ENCODE measurements around the gene PML.
"Not testable (repeated sequence)": the region's sequence is repeated elsewhere in the genome, so short reads cannot be mapped to it uniquely, and the experiment has no call there.

The PML gene

GRCh38 chr15:73959801-73960200 lies 34.7 kb upstream of the PML start:
- no peak for DNase-seq

- DNase-seq, result not testable (repeated sequence)
These were observed 33.9 kb upstream of the PML start for GRCh38 chr15:73960472-73961070.

GRCh38 chr15:73962433-73962832 lies 32.1 kb upstream of the PML start:
- no peak for DNase-seq

- DNase-seq, result peak; percentile 67
These were observed 29.8 kb upstream of the PML start for GRCh38 chr15:73964736-73965093.

- no peak for DNase-seq
These were observed 29.3 kb upstream of the PML start for GRCh38 chr15:73965094-73965757.

GRCh38 chr15:73965758-73966113 lies 28.8 kb upstream of the PML start:
- DNase-seq, result no peak

GRCh38 chr15:73968461-73968860 lies 26.1 kb upstream of the PML start:
- DNase-seq, result no peak

- DNase-seq, result no peak
These were observed 25.3 kb upstream of the PML start for GRCh38 chr15:73969151-73969759.

- peak; percentile 58 for DNase-seq
These were observed 21.4 kb upstream of the PML start for GRCh38 chr15:73972984-73973682.

GRCh38 chr15:73973683-73974200 lies 20.8 kb upstream of the PML start:
- DNase-seq, result not testable (repeated sequence)

- not testable (repeated sequence) for DNase-seq
These were observed 18.9 kb upstream of the PML start for GRCh38 chr15:73975440-73976125.

- no peak for DNase-seq
These were observed 15.6 kb upstream of the PML start for GRCh38 chr15:73978896-73979295.

GRCh38 chr15:73979636-73980035 lies 14.9 kb upstream of the PML start:
- no peak for DNase-seq

- DNase-seq, result no peak
These were observed 12.7 kb upstream of the PML start for GRCh38 chr15:73981761-73982221.

GRCh38 chr15:73982222-73982962 lies 12.1 kb upstream of the PML start:
- no peak for DNase-seq

- DNase-seq, result no peak
These were observed 11.2 kb upstream of the PML start for GRCh38 chr15:73983211-73983727.

GRCh38 chr15:73983773-73984172 lies 10.7 kb upstream of the PML start:
- no peak for DNase-seq

- DNase-seq, result no peak
These were observed 10.1 kb upstream of the PML start for GRCh38 chr15:73984208-73984979.

GRCh38 chr15:73985101-73985873 lies 9.2 kb upstream of the PML start:
- no peak for DNase-seq

- DNase-seq, result no peak
These were observed 8.3 kb upstream of the PML start for GRCh38 chr15:73986055-73986775.

Measured in NK-92 treated with Interleukin-12 subunit alpha and Interleukin-12 subunit beta, amount 100 ng/mL, for 24 hours (cell line).